D721Med (cell line): Measurements from ENCODE around the gene KRTAP19-8.

Experiments
- DNase-seq: peaks from one replicate; pipeline ENCODE4 v3.0.0; 2011; ENCODE audit warnings: low spot score; ENCODE audit not compliant: insufficient read length
- FAIRE-seq: peaks from 2 replicates; lab custom pipeline; 2011; peaks lifted over from hg19 to GRCh38; lab: Jason Lieb, UNC
- TF ChIP-seq, protein P1 (sequence below): IDR thresholded peaks from 2 replicates; pipeline ENCODE4 v1.5.1; 2012; ENCODE audit warnings: mild to moderate bottlenecking, control low read depth; ENCODE audit not compliant: insufficient read depth; ENCODE audit errors: missing control alignments

Gene KRTAP19-8

GRCh38 chr21:31012133-31013089 is 25.9 kb downstream of the KRTAP19-8 start:
- no peak for FAIRE-seq
- no peak for DNase-seq
- TF ChIP-seq, protein P1, sequence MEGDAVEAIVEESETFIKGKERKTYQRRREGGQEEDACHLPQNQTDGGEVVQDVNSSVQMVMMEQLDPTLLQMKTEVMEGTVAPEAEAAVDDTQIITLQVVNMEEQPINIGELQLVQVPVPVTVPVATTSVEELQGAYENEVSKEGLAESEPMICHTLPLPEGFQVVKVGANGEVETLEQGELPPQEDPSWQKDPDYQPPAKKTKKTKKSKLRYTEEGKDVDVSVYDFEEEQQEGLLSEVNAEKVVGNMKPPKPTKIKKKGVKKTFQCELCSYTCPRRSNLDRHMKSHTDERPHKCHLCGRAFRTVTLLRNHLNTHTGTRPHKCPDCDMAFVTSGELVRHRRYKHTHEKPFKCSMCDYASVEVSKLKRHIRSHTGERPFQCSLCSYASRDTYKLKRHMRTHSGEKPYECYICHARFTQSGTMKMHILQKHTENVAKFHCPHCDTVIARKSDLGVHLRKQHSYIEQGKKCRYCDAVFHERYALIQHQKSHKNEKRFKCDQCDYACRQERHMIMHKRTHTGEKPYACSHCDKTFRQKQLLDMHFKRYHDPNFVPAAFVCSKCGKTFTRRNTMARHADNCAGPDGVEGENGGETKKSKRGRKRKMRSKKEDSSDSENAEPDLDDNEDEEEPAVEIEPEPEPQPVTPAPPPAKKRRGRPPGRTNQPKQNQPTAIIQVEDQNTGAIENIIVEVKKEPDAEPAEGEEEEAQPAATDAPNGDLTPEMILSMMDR, result no peak

DNA sequence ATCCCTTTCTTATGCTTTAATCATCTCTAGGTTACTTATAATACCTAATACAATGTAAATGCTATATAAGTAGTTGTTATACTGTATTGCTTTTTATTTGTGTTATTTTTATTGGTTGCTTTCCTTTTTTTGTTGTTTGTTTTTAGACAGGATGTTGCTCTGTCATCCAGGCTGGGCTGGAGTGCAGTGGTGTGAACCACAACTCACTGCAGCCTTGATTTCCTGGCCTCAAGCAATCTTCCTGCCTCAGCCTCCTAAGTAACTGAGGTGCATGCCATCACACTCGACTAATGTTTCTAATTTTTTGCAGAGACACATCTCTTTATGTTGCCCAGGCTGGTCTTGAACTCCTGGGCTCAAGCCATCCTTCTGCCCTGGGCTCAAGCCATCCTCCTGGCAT is 26.9 kb downstream of the KRTAP19-8 start:
- FAIRE-seq (no peak), DNase-seq (no peak)
- TF ChIP-seq, protein P1, result no peak

DNA sequence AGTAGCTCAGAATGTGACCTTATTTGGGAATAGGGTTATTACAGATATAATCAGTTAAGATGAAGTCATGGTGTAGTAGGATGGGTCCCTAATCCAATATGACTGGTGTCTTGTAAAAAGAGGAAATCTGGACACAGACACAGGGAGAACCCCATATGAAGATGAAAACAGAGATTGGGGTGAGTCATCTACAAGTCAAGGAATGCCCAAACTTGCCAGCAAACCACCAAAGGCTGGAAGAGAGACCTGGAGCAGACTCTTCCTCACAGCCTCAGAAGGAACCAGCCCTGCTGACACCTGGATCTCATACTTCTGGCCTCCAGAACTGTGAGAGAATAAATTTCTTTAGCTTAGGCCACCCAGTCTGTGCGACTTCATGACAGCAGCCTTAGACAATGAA is 29.9 kb downstream of the KRTAP19-8 start:
- TF ChIP-seq, protein P1, result no peak
- DNase-seq (no peak), FAIRE-seq (no peak)

GRCh38 chr21:31005019-31005418 is 33.3 kb downstream of the KRTAP19-8 start:
- TF ChIP-seq, protein P1, result no peak
- no peak for FAIRE-seq
- no peak for DNase-seq

- FAIRE-seq (no peak), DNase-seq (no peak)
- TF ChIP-seq, protein P1, result no peak
Measured at GRCh38 chr21:31003471-31003870, 34.8 kb downstream of the KRTAP19-8 start.

DNA sequence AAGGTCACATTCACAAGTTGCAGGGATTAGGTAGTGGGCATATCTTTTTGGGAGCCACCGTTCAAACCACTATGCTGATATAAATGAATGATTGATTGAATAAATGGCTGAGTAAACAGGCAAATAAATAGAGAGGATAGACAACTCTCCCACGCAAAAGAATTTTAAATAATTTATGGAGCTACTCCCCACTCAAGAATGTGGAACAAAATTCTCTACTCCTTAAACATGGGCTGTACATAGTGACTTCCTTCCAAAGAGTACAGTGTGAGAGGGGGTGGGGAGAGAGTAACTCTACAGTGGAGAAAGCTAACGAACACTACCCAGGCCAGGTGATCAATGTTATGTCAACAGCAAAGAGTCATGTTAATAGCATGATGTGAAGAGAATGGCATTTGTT is 40.7 kb downstream of the KRTAP19-8 start:
- FAIRE-seq (no peak), DNase-seq (no peak)
- TF ChIP-seq, protein P1, result no peak

DNA sequence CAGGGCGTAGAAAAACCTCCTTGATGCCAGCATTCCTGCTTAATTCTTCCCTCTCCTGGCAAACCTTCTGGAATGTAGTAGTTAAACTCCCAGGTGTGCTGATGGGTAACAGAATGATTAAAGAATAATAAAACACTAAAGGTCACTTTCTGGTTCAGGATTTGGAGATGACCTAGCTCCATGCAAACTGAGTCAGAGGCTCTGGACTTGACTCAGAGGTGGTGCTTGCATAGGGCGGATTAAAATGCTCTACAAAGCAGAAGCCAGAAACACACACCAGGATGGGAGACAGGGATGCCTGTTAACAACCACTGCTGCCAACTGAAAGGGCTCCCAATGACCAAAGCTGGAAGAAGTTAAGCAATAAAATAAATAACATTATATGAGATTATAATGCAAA is 41.5 kb downstream of the KRTAP19-8 start:
- DNase-seq, result no peak
- no peak for FAIRE-seq
- TF ChIP-seq, protein P1, result no peak
